DOHH2 (cell line): ENCODE measurements around the gene SMU1.

Source experiments
- H3F3A ChIP-seq: fragments of 200-600 bp; sonication (generic), shearing (Covaris generic); 2 replicates; pipeline ENCODE4 v1.6.0; 2016; ENCODE audit warnings: antibody characterized with exemption, mild to moderate bottlenecking; ENCODE audit not compliant: control insufficient read depth, insufficient read depth
- H3K27ac ChIP-seq: fragments of 200-600 bp; sonication (generic); 2 replicates; pipeline ENCODE4 v1.5.1; 2014; ENCODE audit warnings: low read depth, mild to moderate bottlenecking, low read length, moderate library complexity
- H3K27me3 ChIP-seq: fragments of 200-600 bp; sonication (generic); 2 replicates; pipeline ENCODE4 v1.6.1; 2014; ENCODE audit warnings: mild to moderate bottlenecking, low read length, mixed read lengths; ENCODE audit not compliant: control insufficient read depth
- H3K36me3 ChIP-seq: fragments of 200-600 bp; sonication (generic); 2 replicates; pipeline ENCODE4 v1.6.1; 2014; ENCODE audit warnings: mild to moderate bottlenecking, low read length, moderate library complexity, mixed read lengths; ENCODE audit not compliant: control insufficient read depth
- H3K4me1 ChIP-seq: fragments of 200-600 bp; sonication (generic); 2 replicates; pipeline ENCODE4 v1.6.1; 2014; ENCODE audit warnings: mild to moderate bottlenecking, low read length, mixed read lengths; ENCODE audit not compliant: control insufficient read depth
- H3K4me2 ChIP-seq: fragments of 200-600 bp; sonication (generic); 2 replicates; pipeline ENCODE4 v1.6.0; 2014; ENCODE audit warnings: mild to moderate bottlenecking, low read length, moderate library complexity
- H3K4me3 ChIP-seq: fragments of 200-600 bp; sonication (generic); 2 replicates; pipeline ENCODE4 v1.5.1; 2014; ENCODE audit warnings: mild to moderate bottlenecking, low read length, mixed read lengths
- H3K79me2 ChIP-seq: fragments of 200-600 bp; sonication (generic); 2 replicates; pipeline ENCODE4 v1.6.1; 2014; ENCODE audit warnings: mild to moderate bottlenecking, low read length, mixed read lengths; ENCODE audit not compliant: control insufficient read depth
- H3K9me2 ChIP-seq: fragments of 200-600 bp; sonication (generic); replicated peaks from 2 replicates; pipeline ENCODE4 v1.6.1; 2014; ENCODE audit warnings: mild to moderate bottlenecking, low read length, mixed read lengths; ENCODE audit not compliant: control insufficient read depth
- H3K9me3 ChIP-seq: fragments of 200-600 bp; sonication (generic); 2 replicates; pipeline ENCODE4 v1.6.1; 2014; ENCODE audit warnings: antibody characterized with exemption, low read length, mixed read lengths; ENCODE audit not compliant: control insufficient read depth, insufficient read depth
- H4K20me1 ChIP-seq: fragments of 200-600 bp; sonication (generic); 2 replicates; pipeline ENCODE4 v1.6.0; 2014; ENCODE audit warnings: low read depth, mild to moderate bottlenecking, antibody characterized with exemption, low read length, moderate library complexity; ENCODE audit not compliant: control insufficient read depth, insufficient read depth
- EZH2phosphoT487 ChIP-seq: fragments of 200-600 bp; sonication (generic); IDR thresholded peaks from 2 replicates; pipeline ENCODE4 v1.6.1; 2017; ENCODE audit warnings: borderline replicate concordance, mild to moderate bottlenecking, antibody characterized with exemption, low read length, moderate library complexity, mixed read lengths
- TF ChIP-seq, protein P1 (sequence below): fragments of 200-600 bp; sonication (generic); IDR thresholded peaks from one replicate; pipeline ENCODE4 v1.5.1; 2014; ENCODE audit warnings: antibody characterized with exemption, mild to moderate bottlenecking, low read depth, low read length; ENCODE audit not compliant: poor library complexity, severe bottlenecking

Gene SMU1

DNA sequence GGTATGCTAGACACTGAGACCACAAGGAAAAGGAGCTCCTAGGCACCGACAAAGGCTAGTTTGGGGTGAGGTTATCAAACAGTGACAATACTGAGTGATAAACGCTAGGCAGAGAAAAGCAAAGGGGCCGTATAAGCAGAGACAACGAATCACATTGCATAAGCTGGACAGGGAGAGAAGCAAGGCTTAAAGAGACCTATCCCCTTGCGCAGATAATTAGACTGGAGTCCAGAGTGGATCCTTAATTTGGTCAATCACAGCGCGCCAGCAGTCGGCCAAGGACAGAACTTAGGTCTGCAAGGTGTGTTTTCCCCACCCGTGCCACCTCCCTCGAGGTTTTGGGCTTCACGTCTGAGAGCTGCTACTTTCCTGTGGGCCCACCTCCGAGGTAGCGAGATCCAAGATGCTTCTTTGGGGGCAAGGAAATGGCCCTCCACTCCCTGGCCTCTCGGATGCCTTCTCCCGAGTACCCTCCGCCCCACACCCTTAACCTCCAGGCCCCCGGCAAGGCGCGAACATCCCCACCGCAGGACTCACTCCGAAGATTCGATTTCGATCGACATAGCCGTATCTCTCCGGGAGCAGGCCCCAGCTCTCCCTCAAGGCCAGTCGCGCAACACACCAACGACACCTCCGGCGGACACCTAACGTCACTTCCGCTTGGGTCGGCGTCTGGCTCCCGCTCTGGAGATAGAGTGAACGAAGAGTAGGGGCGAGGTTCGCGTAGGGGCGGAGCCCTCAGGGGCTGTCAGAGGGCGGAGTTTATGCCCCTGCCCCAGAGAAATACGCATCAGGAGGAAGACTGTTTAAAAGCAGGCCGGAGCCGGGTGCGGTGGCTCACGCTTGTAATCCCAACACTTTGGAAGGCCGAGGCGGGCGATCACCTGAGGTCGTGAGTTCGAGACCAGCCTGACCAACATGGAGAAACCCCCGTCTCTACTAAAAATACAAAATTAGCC, at the start of gene SMU1:
Gene SMU1, minus strand, starts transcription at position 629 of the 959 bp plus-strand sequence. Its CDS starts 66 bp downstream, at position 563.
- H3K9me2 ChIP-seq = no peaks in the 10 kb centered on the region
- H3K4me2 ChIP-seq = peak within 1 kb of the TSS; percentile 83
- peaks cover 25% of the 10 kb centered on the region for H3K4me1 ChIP-seq
- H3F3A ChIP-seq = peaks cover 8% of the 10 kb centered on the region; the same call in 1 of the 2 replicates
- no peaks in the 10 kb centered on the region for H3K27me3 ChIP-seq
- peak within 1 kb of the TSS; percentile 50 for H3K27ac ChIP-seq
- H3K4me3 ChIP-seq = peak within 1 kb of the TSS; percentile 89
- H3K36me3 ChIP-seq = peaks cover 38% of the 10 kb centered on the region
- no peaks in the 10 kb centered on the region for H3K9me3 ChIP-seq
- TF ChIP-seq, protein P1, sequence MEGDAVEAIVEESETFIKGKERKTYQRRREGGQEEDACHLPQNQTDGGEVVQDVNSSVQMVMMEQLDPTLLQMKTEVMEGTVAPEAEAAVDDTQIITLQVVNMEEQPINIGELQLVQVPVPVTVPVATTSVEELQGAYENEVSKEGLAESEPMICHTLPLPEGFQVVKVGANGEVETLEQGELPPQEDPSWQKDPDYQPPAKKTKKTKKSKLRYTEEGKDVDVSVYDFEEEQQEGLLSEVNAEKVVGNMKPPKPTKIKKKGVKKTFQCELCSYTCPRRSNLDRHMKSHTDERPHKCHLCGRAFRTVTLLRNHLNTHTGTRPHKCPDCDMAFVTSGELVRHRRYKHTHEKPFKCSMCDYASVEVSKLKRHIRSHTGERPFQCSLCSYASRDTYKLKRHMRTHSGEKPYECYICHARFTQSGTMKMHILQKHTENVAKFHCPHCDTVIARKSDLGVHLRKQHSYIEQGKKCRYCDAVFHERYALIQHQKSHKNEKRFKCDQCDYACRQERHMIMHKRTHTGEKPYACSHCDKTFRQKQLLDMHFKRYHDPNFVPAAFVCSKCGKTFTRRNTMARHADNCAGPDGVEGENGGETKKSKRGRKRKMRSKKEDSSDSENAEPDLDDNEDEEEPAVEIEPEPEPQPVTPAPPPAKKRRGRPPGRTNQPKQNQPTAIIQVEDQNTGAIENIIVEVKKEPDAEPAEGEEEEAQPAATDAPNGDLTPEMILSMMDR = no peak
- no peak for TF ChIP-seq EZH2phosphoT487
- no peaks in the 10 kb centered on the region; the same call in 1 of the 2 replicates for H4K20me1 ChIP-seq
- H3K79me2 ChIP-seq = peaks cover 54% of the 10 kb centered on the region

DNA sequence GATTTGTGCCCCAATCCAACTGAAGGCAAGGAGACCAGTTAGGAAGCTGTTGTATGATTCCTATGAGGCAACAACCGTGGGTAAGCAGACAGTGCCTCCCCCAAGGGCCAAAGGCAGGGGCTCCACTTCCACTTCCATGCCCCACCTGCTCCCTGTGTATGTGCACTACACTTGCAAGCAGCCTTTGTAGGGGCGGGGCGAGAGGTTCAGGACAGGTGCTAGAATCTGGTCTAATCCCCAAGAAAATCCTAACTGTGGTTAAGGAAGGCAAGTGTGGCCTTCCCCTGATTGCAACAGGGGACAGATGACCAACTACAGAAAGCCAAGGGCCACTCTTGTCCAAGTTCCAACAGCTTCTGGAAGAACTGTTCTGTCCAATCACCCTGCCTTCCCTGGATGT, 49.0 kb upstream of the SMU1 start:
- Histone ChIP-seq H3K27ac (no peak overlapping the region), H3K4me2 (no peak overlapping the region), H3K27me3 (no peaks in the 10 kb centered on the region), H3K4me1 (peaks cover 28% of the 10 kb centered on the region), H3K9me2 (no peaks in the 10 kb centered on the region), H3K79me2 (no peaks in the 10 kb centered on the region), H3F3A (no peaks in the 10 kb centered on the region), H3K36me3 (peaks cover 6% of the 10 kb centered on the region; the same call in 1 of the 2 replicates), H3K9me3 (no peaks in the 10 kb centered on the region), H4K20me1 (no peaks in the 10 kb centered on the region), H3K4me3 (no peak overlapping the region)
- TF ChIP-seq, protein P1 = no peak
- TF ChIP-seq EZH2phosphoT487 = no peak

DNA sequence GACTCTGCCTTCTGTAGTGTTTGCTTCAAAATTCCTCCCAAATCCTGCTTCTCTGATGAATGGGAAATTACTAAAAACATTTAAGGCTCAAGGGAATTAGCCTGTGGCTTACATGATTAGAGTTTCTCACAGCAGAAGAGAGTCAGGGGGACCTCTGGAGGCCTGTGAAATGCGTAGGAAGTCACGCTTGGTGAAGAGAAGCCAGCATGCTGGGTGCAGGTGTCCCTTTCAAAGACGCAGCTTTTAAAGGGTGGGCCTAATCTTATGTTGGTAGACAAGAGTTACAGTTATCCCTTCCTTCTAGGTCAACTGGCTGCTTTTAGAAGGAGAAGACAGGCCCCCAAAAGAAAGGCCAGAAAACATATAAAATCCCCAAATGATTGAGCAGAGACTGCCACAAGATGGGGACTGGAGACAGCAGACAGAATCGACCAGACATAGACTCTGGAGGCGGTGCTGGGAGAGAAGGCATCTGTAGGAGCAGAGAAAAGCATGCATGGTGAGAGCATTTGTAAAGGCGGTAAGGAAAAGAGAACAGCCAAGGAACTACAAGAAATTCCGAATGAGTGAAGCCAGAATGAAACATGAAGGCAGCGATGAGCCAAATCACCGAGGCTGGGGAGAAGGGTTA, 48.4 kb upstream of the SMU1 start:
- peaks cover 6% of the 10 kb centered on the region; the same call in 1 of the 2 replicates for H3K36me3 ChIP-seq
- no peaks in the 10 kb centered on the region for H3K79me2 ChIP-seq
- H3K4me1 ChIP-seq = peaks cover 26% of the 10 kb centered on the region
- H3K4me2 ChIP-seq = peak overlapping the region; percentile 6; the same call in 1 of the 2 replicates
- H3K9me2 ChIP-seq = no peaks in the 10 kb centered on the region
- H4K20me1 ChIP-seq = no peaks in the 10 kb centered on the region
- no peaks in the 10 kb centered on the region for H3K9me3 ChIP-seq
- no peak overlapping the region for H3K4me3 ChIP-seq
- no peaks in the 10 kb centered on the region for H3K27me3 ChIP-seq
- H3F3A ChIP-seq = no peaks in the 10 kb centered on the region
- H3K27ac ChIP-seq = no peak overlapping the region
- TF ChIP-seq EZH2phosphoT487 = no peak
- TF ChIP-seq, protein P1 = no peak
